ENCODE results near the gene ACTG1. TPM values are rescaled to one million over a fixed set of nuclear protein-coding genes. Genes with fewer than 3 reads are reported as not detected.

Gene ACTG1
- total RNA-seq, result 10,242 and 13,686 TPM in 2 replicates

DNA sequence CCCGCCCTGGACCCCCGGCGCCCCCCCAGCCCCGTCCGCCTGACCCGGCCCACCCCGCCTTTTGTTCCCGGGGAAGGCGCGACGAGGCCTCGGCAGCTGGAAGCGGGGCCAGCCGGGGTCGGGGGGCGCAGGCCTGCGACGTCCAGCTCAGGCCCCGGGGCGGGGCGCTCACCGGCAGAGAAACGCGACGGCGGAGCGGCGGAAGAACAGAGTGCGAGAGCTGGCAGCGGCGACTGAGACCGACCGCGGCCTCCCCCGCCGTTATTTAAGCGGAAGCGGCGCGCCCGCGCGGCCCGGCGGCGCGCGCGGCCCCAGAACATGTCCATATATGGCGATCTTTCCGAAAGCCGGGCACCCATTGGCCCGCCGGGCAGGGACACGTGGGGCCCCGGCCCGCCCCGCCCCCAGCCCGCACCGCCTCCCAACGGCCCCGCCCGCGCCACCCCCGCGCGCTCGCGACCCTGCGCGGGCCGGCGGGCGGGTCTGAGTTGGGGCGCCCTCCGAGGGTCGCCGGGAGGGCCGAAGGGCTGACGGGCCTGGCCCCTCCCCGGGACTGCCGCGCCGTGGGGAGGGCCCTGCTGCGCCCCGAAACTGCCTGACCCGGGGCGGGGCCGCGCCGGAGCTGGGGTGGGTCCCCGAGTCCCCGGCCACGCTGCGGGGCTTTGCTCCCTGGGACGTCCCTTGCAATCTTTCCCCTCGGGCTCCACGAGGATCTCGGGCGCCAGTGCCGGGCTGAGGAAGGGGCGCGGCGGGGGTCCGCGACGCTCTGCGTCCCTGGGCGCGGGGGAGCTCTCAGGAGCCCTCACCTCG lies at the start of gene ACTG1:
Gene ACTG1 (minus strand): TSS at position 238 of the 810 bp plus-strand sequence. CDS start 445 bp downstream, outside the sequence.
- DNase-seq (ENCODE audit: low read depth), result peak; percentile 93
- H3K4me3 ChIP-seq (ENCODE audit: low read depth, low read length), result peak within 1 kb of the TSS; percentile 74
- TF ChIP-seq, protein P1, sequence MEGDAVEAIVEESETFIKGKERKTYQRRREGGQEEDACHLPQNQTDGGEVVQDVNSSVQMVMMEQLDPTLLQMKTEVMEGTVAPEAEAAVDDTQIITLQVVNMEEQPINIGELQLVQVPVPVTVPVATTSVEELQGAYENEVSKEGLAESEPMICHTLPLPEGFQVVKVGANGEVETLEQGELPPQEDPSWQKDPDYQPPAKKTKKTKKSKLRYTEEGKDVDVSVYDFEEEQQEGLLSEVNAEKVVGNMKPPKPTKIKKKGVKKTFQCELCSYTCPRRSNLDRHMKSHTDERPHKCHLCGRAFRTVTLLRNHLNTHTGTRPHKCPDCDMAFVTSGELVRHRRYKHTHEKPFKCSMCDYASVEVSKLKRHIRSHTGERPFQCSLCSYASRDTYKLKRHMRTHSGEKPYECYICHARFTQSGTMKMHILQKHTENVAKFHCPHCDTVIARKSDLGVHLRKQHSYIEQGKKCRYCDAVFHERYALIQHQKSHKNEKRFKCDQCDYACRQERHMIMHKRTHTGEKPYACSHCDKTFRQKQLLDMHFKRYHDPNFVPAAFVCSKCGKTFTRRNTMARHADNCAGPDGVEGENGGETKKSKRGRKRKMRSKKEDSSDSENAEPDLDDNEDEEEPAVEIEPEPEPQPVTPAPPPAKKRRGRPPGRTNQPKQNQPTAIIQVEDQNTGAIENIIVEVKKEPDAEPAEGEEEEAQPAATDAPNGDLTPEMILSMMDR (IDR thresholded peaks at IDR 0.05; ENCODE audit: insufficient read depth, low read depth, low read length), result no peak

DNA sequence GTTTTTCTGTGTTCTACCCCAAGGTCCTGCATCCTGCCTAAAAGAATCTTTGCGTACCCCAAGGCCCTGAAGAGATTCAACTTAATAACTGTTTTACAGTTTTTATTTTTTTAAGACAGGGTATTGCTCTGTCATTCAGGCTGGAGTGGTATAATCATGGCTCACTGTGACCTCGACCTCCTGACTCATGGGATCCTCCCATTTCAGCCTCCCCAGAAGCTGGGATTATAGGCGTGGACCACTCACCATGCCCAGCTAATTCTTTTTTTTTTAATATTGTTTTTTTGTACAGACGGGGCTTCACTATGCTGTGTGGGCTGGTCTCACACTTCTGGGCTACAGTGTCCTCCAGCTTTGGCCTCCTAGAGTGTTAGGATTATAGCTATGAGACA lies 48.9 kb upstream of the ACTG1 start:
- no peak for DNase-seq (ENCODE audit: low read depth)
- no peak overlapping the region for H3K4me3 ChIP-seq (ENCODE audit: low read depth, low read length)
- TF ChIP-seq, protein P1 (IDR thresholded peaks at IDR 0.05; ENCODE audit: insufficient read depth, low read depth, low read length), result no peak

DNA sequence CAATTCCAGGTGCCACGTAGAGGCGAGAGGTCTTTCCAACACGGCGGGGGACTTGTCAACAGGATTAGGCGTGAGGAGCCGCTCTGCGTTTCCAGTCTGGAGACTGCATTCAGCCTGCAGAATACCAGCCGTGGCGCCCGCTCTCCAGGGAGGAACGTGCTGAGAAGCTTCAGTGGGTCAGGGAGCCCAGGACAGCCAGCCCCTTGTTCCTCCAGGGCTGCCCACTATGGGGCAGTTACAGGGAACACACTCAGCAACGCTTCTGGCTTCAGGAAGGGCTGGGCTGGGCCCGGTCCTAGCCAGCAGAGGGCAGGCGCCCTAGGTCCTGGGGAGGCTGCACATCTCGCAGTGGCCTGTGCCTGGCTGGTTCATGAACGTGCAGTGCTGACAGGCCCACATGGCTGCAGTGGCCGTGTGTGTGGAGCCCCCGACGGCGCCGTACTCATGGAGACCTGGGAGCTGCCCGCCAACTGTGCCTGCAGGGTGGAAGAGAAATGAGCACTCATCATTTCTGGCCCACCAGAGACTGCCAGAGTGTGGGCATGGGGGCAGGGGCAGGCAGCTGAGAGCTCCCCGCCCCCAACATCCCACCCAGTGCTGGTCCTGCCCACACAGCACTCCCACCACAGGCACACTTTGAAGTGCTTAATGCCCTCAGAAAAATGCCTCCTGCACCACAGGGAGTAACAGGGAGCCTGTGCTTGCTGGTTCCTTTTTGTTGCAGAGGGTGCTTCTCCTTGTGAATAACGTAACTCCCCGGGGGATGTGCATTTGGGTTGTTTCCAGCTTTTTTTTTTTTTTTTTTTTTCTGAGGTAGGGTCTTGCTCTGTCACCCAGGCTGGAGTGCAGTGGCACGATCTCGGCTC lies 46.6 kb upstream of the ACTG1 start:
- TF ChIP-seq, protein P1 (IDR thresholded peaks at IDR 0.05; ENCODE audit: insufficient read depth, low read depth, low read length), result peak; percentile 46
- DNase-seq (ENCODE audit: low read depth), result peak; percentile 28
- H3K4me3 ChIP-seq (ENCODE audit: low read depth, low read length), result no peak overlapping the region

DNA sequence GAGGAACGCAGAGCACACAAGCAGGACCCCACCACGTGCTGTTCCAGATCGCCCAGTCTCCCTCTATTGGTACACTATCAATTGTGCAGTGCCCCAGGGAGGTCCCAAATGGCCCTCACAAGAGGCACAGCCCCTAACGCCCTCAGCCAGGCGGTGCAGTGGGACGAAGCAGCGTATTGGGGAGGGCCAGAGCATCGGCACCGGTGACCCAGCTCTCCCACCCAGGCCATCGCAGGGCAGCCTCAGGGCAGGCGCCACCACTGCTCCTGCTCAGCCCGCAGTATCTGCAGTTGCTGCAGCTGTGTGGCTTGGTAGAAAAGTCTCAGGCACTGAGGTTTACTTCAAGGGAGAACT lies 45.5 kb upstream of the ACTG1 start:
- H3K4me3 ChIP-seq (ENCODE audit: low read depth, low read length), result no peak overlapping the region
- TF ChIP-seq, protein P1 (IDR thresholded peaks at IDR 0.05; ENCODE audit: insufficient read depth, low read depth, low read length), result no peak
- no peak for DNase-seq (ENCODE audit: low read depth)

DNA sequence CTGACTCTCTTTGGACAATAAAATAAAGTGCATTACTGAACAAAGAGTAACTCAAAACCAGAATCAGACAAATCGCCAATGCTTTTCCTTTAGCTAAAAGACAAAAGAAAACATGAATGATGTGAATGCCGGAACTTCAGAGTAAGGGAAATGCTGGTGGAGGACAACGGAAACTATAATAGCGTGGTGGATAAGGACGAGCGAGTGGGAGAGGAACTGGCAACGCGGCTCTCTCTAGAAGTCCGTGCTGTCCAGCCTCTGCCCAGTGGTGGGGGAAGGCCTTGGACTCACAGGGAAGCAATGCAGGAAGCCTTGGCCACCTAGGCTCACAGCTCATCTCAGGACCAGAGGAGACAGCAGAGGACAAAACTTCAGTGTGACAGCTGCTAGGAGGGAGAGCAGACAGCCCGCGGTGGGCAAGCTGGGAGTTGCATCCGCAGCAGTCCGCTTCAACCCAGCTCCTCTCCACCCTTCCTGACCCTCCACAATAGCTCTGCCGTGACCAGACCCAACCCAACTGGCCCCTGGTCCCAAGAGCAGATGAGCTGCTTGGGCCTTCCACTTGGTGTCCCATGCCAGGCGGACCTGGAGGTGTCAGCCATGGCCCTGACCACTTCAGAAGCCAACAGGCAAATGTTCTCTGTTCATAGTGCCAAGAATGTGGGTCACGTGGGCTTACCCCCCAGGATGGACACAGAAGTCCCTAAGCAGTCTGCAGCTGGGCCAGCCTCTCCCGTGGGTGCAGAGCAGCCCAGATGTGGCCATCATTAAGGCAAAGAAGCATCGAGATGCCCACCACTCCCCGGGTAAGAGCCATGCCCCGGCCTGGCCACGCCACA lies 44.9 kb upstream of the ACTG1 start:
- no peak overlapping the region for H3K4me3 ChIP-seq (ENCODE audit: low read depth, low read length)
- TF ChIP-seq, protein P1 (IDR thresholded peaks at IDR 0.05; ENCODE audit: insufficient read depth, low read depth, low read length), result no peak
- no peak for DNase-seq (ENCODE audit: low read depth)

DNA sequence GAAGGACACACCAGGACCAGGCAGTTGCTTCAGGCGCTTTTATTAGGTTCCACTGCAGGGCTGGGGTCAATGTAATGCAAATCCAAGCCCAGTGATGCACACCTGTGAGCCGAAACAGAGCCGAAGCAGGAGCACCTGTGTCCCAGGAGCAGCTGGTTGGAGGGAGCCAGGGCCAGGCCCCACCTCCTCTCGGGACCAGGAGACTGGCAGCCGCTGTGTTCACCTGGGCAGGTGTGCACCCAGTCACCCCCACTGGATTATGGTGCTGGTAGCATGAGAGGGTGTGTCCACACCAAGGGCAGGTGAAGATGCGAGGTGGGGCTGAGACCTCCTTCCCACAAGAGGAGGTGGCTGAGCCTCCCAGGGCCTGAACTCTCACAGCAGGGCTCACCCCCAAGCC lies 44.3 kb upstream of the ACTG1 start:
- no peak for DNase-seq (ENCODE audit: low read depth)
- TF ChIP-seq, protein P1 (IDR thresholded peaks at IDR 0.05; ENCODE audit: insufficient read depth, low read depth, low read length), result no peak
- no peak overlapping the region for H3K4me3 ChIP-seq (ENCODE audit: low read depth, low read length)
